BLaER1 treated with 17β-estradiol and CSF1 and Interleukin-3, amounts not matched to agents 10 nM and 100 nM (cell line): ENCODE measurements around the gene IL1F10.
"Not testable (repeated sequence)": the region's sequence is repeated elsewhere in the genome, so short reads cannot be mapped to it uniquely, and the experiment has no call there.

ENCODE experiments used
- H3K27ac ChIP-seq, 11 experiments: shearing (Covaris generic); formaldehyde crosslinking; 2 replicates each; pipeline ENCODE4 v1.8.1; 2022
- H3K27me3 ChIP-seq, 11 experiments: shearing (Covaris generic); formaldehyde crosslinking; 2 replicates each; pipeline ENCODE4 v1.8.1; 2022
- H3K36me3 ChIP-seq, 11 experiments: shearing (Covaris generic); formaldehyde crosslinking; 2 replicates each; pipeline ENCODE4 v1.8.1; 2022
- H3K4me1 ChIP-seq, 10 experiments: shearing (Covaris generic); formaldehyde crosslinking; 2 replicates each; pipeline ENCODE4 v1.8.1; 2022
- H3K4me2 ChIP-seq, 11 experiments: shearing (Covaris generic); formaldehyde crosslinking; 2 replicates each; pipeline ENCODE4 v1.8.1; 2022
- H3K4me3 ChIP-seq, 10 experiments: shearing (Covaris generic); formaldehyde crosslinking; 2 replicates each; pipeline ENCODE4 v1.8.1; 2022
- H3K9ac ChIP-seq, 11 experiments: shearing (Covaris generic); formaldehyde crosslinking; 2 replicates each; pipeline ENCODE4 v1.8.1; 2022
- H3K9me3 ChIP-seq, 11 experiments: shearing (Covaris generic); formaldehyde crosslinking; replicated peaks in 1 of 11; 2 replicates each; pipeline ENCODE4 v1.8.1; 2022
- H4K20me1 ChIP-seq, 11 experiments: shearing (Covaris generic); formaldehyde crosslinking; 2 replicates each; pipeline ENCODE4 v1.8.1; 2022
- Cebpa-rat ChIP-seq, 11 experiments: shearing (Covaris generic); IDR thresholded peaks; 2 replicates each; pipeline ENCODE4 v1.8.1; 2022

The IL1F10 gene

GRCh38 chr2:113084249-113085000, 16.7 kb downstream of the IL1F10 start:
- Histone ChIP-seq H3K27ac (no peak overlapping the region; a peak in 1 of 22 replicates), H3K4me3 (no peak overlapping the region), H4K20me1 (no peaks in the 10 kb centered on the region), H3K9ac (no peak overlapping the region), H3K36me3 (no peaks in the 10 kb centered on the region), H3K27me3 (no peaks in the 10 kb centered on the region), H3K9me3 (no peaks in the 10 kb centered on the region), H3K4me1 (peaks cover 0 to 66% (median 0%) of the 10 kb centered on the region in 10 experiments; a peak in 7 of 20 replicates), H3K4me2 (peak overlapping the region in 3 of 11 experiments; percentile 19 to 55 (median 55); a peak in 5 of 22 replicates)
- no peak for TF ChIP-seq Cebpa-rat (IDR thresholded peaks at IDR 0.05)

- no peaks in the 10 kb centered on the region for H4K20me1 ChIP-seq
- H3K27me3 ChIP-seq, result no peaks in the 10 kb centered on the region
- no peak for TF ChIP-seq Cebpa-rat (IDR thresholded peaks at IDR 0.05)
- no peak overlapping the region for H3K4me3 ChIP-seq
- H3K27ac ChIP-seq, result no peak overlapping the region
- H3K9me3 ChIP-seq, result no peaks in the 10 kb centered on the region
- no peaks in the 10 kb centered on the region for H3K36me3 ChIP-seq
- H3K4me2 ChIP-seq, result peak overlapping the region in 2 of 11 experiments; percentile 19 to 29; a peak in 3 of 22 replicates
- H3K9ac ChIP-seq, result no peak overlapping the region
- peaks cover 0 to 72% (median 4%) of the 10 kb centered on the region in 10 experiments; a peak in 9 of 20 replicates for H3K4me1 ChIP-seq
Observed at GRCh38 chr2:113085542-113085941, 17.8 kb downstream of the IL1F10 start.

- H3K4me3 ChIP-seq, result no peak overlapping the region
- H3K27ac ChIP-seq, result no peak overlapping the region
- no peaks in the 10 kb centered on the region for H3K9me3 ChIP-seq
- H3K4me2 ChIP-seq, result peak overlapping the region in 2 of 11 experiments; percentile 21 to 57; a peak in 4 of 22 replicates
- no peak overlapping the region for H3K9ac ChIP-seq
- no peaks in the 10 kb centered on the region for H3K36me3 ChIP-seq
- no peaks in the 10 kb centered on the region for H4K20me1 ChIP-seq
- H3K27me3 ChIP-seq, result no peaks in the 10 kb centered on the region
- TF ChIP-seq Cebpa-rat (IDR thresholded peaks at IDR 0.05), result no peak
- peaks cover 0 to 71% (median 4%) of the 10 kb centered on the region in 10 experiments; a peak in 9 of 20 replicates for H3K4me1 ChIP-seq
Observed at GRCh38 chr2:113088213-113088992, 20.6 kb downstream of the IL1F10 start.

GRCh38 chr2:113089916-113090315, 22.1 kb downstream of the IL1F10 start:
- no peaks in the 10 kb centered on the region for H3K27me3 ChIP-seq
- peak overlapping the region in 1 of 11 experiments; percentile 37; a peak in 3 of 22 replicates for H3K27ac ChIP-seq
- TF ChIP-seq Cebpa-rat (IDR thresholded peaks at IDR 0.05), result no peak
- no peaks in the 10 kb centered on the region for H3K36me3 ChIP-seq
- H3K9ac ChIP-seq, result no peak overlapping the region
- no peak overlapping the region for H3K4me3 ChIP-seq
- no peaks in the 10 kb centered on the region for H4K20me1 ChIP-seq
- H3K4me2 ChIP-seq, result peak overlapping the region in 5 of 11 experiments; percentile 29 to 85 (median 61); a peak in 9 of 22 replicates
- peaks cover 0 to 9% (median 5%) of the 10 kb centered on the region in 11 experiments; a peak in 9 of 22 replicates for H3K9me3 ChIP-seq
- peaks cover 0 to 56% (median 4%) of the 10 kb centered on the region in 10 experiments; a peak in 9 of 20 replicates for H3K4me1 ChIP-seq

- no peaks in the 10 kb centered on the region for H3K27me3 ChIP-seq
- peaks cover 0 to 17% (median 10%) of the 10 kb centered on the region in 11 experiments; a peak in 12 of 22 replicates for H3K9me3 ChIP-seq
- H3K27ac ChIP-seq, result no peak overlapping the region
- no peak overlapping the region for H3K9ac ChIP-seq
- H3K4me3 ChIP-seq, result no peak overlapping the region
- no peak for TF ChIP-seq Cebpa-rat (IDR thresholded peaks at IDR 0.05)
- H3K4me1 ChIP-seq, result peaks cover 0 to 48% (median 4%) of the 10 kb centered on the region in 10 experiments; a peak in 9 of 20 replicates
- no peaks in the 10 kb centered on the region for H3K36me3 ChIP-seq
- H4K20me1 ChIP-seq, result no peaks in the 10 kb centered on the region
- H3K4me2 ChIP-seq, result peak overlapping the region in 2 of 11 experiments; percentile 65 to 85; a peak in 4 of 22 replicates
Observed at GRCh38 chr2:113091231-113091896, 23.6 kb downstream of the IL1F10 start.

GRCh38 chr2:113092864-113093612, 25.3 kb downstream of the IL1F10 start:
- no peak overlapping the region for H3K4me3 ChIP-seq
- no peak for TF ChIP-seq Cebpa-rat (IDR thresholded peaks at IDR 0.05)
- H3K9me3 ChIP-seq, result peaks cover 3 to 27% (median 16%) of the 10 kb centered on the region in 11 experiments; a peak in 16 of 22 replicates
- no peaks in the 10 kb centered on the region for H4K20me1 ChIP-seq
- no peaks in the 10 kb centered on the region for H3K36me3 ChIP-seq
- no peak overlapping the region for H3K9ac ChIP-seq
- peaks cover 0 to 61% (median 4%) of the 10 kb centered on the region in 10 experiments; a peak in 9 of 20 replicates for H3K4me1 ChIP-seq
- no peak overlapping the region for H3K27ac ChIP-seq
- peak overlapping the region in 1 of 11 experiments; percentile 7; a peak in 1 of 22 replicates for H3K4me2 ChIP-seq
- no peaks in the 10 kb centered on the region for H3K27me3 ChIP-seq

GRCh38 chr2:113093613-113093977, 25.8 kb downstream of the IL1F10 start:
- H3K27ac ChIP-seq, result no peak overlapping the region
- no peak overlapping the region for H3K4me3 ChIP-seq
- no peak for TF ChIP-seq Cebpa-rat (IDR thresholded peaks at IDR 0.05)
- H3K4me2 ChIP-seq, result peak overlapping the region in 1 of 11 experiments; percentile 7; a peak in 1 of 22 replicates
- H3K27me3 ChIP-seq, result no peaks in the 10 kb centered on the region
- H3K36me3 ChIP-seq, result no peaks in the 10 kb centered on the region
- H3K4me1 ChIP-seq, result peaks cover 0 to 61% (median 4%) of the 10 kb centered on the region in 10 experiments; a peak in 9 of 20 replicates
- peaks cover 3 to 32% (median 16%) of the 10 kb centered on the region in 11 experiments; a peak in 17 of 22 replicates for H3K9me3 ChIP-seq
- no peaks in the 10 kb centered on the region for H4K20me1 ChIP-seq
- no peak overlapping the region for H3K9ac ChIP-seq

- not testable (repeated sequence) for H4K20me1 ChIP-seq, H3K9ac ChIP-seq, H3K4me3 ChIP-seq, H3K27me3 ChIP-seq, H3K36me3 ChIP-seq
- H3K9me3 ChIP-seq, result peaks cover 8 to 39% (median 19%) of the 10 kb centered on the region in 11 experiments; a peak in 19 of 22 replicates
- peak overlapping the region in 2 of 11 experiments; percentile 29 to 50; a peak in 2 of 22 replicates for H3K27ac ChIP-seq
- peaks cover 0 to 34% (median 0%) of the 10 kb centered on the region in 10 experiments; a peak in 7 of 20 replicates for H3K4me1 ChIP-seq
- H3K4me2 ChIP-seq, result peak overlapping the region in 3 of 11 experiments; percentile 18 to 52 (median 23); a peak in 4 of 22 replicates
Observed at GRCh38 chr2:113096306-113096705, 28.5 kb downstream of the IL1F10 start.

- Histone ChIP-seq H3K4me2 (peak overlapping the region in 3 of 11 experiments; percentile 18 to 52 (median 23); a peak in 4 of 22 replicates), H3K4me1 (peaks cover 0 to 26% (median 0%) of the 10 kb centered on the region in 10 experiments; a peak in 7 of 20 replicates), H3K9me3 (peaks cover 8 to 41% (median 19%) of the 10 kb centered on the region in 11 experiments; a peak in 19 of 22 replicates), H3K27ac (peak overlapping the region in 2 of 11 experiments; percentile 29 to 50; a peak in 2 of 22 replicates)
- H3K4me3 ChIP-seq, H4K20me1 ChIP-seq, H3K36me3 ChIP-seq, H3K27me3 ChIP-seq, H3K9ac ChIP-seq: not testable (repeated sequence)
Observed at GRCh38 chr2:113096842-113097618, 29.3 kb downstream of the IL1F10 start.
